Measurements from ENCODE around the gene WDR81. TPM values are rescaled to one million over a fixed set of nuclear protein-coding genes. Genes with fewer than 3 reads are reported as not detected.

WDR81 gene
- polyA plus RNA-seq, 1 donor (not counting 4 experiments of a cell fraction or from before 2014, with no cell fraction given): 4.2 TPM

- Histone ChIP-seq H3K27ac (ENCODE audit: control insufficient read depth, insufficient read depth, low read length) (peak overlapping the region; percentile 94), H3K4me3 (ENCODE audit: control insufficient read depth in 2 of 3, extremely low read depth in 1 of 3, insufficient read depth in 2 of 3, low read depth in 1 of 3, low read length in 3 of 3) (peak overlapping the region; percentile 81 to 96 (median 86)), H3K4me1 (ENCODE audit: control insufficient read depth, extremely low read depth, insufficient read depth, low read length) (peaks cover 42% of the 10 kb centered on the region), H3K4me2 (ENCODE audit: control insufficient read depth, extremely low read depth, insufficient read depth, low read depth, low read length) (peak overlapping the region; percentile 99), H3K9me3 (ENCODE audit: control insufficient read depth, low read depth, low read length) (no peaks in the 10 kb centered on the region), H3K36me3 (ENCODE audit: control insufficient read depth in 2 of 2, extremely low read depth in 1 of 2, insufficient read depth in 2 of 2, low read length in 2 of 2) (peaks cover 22 to 25% of the 10 kb centered on the region in 2 experiments), H3K79me2 (ENCODE audit: control insufficient read depth, insufficient read depth, low read length) (peaks cover 36% of the 10 kb centered on the region), H3K9me1 (ENCODE audit: control insufficient read depth, extremely low read depth, insufficient read depth, low read length) (no peaks in the 10 kb centered on the region), H2AFZ (ENCODE audit: control insufficient read depth, low read length) (peak overlapping the region; percentile 21), H3K27me3 (ENCODE audit: control insufficient read depth, extremely low read depth, insufficient read depth, low read length) (no peaks in the 10 kb centered on the region), H4K20me1 (ENCODE audit: control insufficient read depth, extremely low read depth, insufficient read depth, low read length) (peaks cover 32% of the 10 kb centered on the region), H3K9ac (ENCODE audit: control insufficient read depth, extremely low read depth, insufficient read depth, low read length) (peak overlapping the region; percentile 93)
- DNase-seq (ENCODE audit: low read depth, low spot score): peak; percentile 99
- peak; percentile 92 for FAIRE-seq
- TF ChIP-seq EZH2 (IDR thresholded peaks at IDR 0.05; ENCODE audit: low read length): no peak
- TF ChIP-seq, protein P1, sequence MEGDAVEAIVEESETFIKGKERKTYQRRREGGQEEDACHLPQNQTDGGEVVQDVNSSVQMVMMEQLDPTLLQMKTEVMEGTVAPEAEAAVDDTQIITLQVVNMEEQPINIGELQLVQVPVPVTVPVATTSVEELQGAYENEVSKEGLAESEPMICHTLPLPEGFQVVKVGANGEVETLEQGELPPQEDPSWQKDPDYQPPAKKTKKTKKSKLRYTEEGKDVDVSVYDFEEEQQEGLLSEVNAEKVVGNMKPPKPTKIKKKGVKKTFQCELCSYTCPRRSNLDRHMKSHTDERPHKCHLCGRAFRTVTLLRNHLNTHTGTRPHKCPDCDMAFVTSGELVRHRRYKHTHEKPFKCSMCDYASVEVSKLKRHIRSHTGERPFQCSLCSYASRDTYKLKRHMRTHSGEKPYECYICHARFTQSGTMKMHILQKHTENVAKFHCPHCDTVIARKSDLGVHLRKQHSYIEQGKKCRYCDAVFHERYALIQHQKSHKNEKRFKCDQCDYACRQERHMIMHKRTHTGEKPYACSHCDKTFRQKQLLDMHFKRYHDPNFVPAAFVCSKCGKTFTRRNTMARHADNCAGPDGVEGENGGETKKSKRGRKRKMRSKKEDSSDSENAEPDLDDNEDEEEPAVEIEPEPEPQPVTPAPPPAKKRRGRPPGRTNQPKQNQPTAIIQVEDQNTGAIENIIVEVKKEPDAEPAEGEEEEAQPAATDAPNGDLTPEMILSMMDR (optimal IDR thresholded peaks at IDR 0.05 in 1 of 3, IDR thresholded peaks at IDR 0.05 in 1 of 3, conservative IDR thresholded peaks at IDR 0.05 in 1 of 3; ENCODE audit: extremely low read depth in 1 of 3, insufficient read depth in 2 of 3, low read length in 3 of 3): peak in 2 of 3 experiments; percentile 18 to 46
- dilution Hi-C loops (cut with MboI; ENCODE audit: extremely low pct_ligation_motif_present, low sequenced_read_pairs): no loop called here
These were observed 8.2 kb upstream of the WDR81 start for GRCh38 chr17:1716076-1716911.

GRCh38 chr17:1716912-1717695 lies 7.4 kb upstream of the WDR81 start:
- peaks cover 27% of the 10 kb centered on the region for H4K20me1 ChIP-seq (ENCODE audit: control insufficient read depth, extremely low read depth, insufficient read depth, low read length)
- peaks cover 22% of the 10 kb centered on the region in 2 experiments for H3K36me3 ChIP-seq (ENCODE audit: control insufficient read depth in 2 of 2, extremely low read depth in 1 of 2, insufficient read depth in 2 of 2, low read length in 2 of 2)
- H3K9ac ChIP-seq (ENCODE audit: control insufficient read depth, extremely low read depth, insufficient read depth, low read length): peak overlapping the region; percentile 93
- H3K9me3 ChIP-seq (ENCODE audit: control insufficient read depth, low read depth, low read length): no peaks in the 10 kb centered on the region
- H3K79me2 ChIP-seq (ENCODE audit: control insufficient read depth, insufficient read depth, low read length): peaks cover 35% of the 10 kb centered on the region
- peak; percentile 97 for FAIRE-seq
- peak overlapping the region; percentile 99 for H3K4me2 ChIP-seq (ENCODE audit: control insufficient read depth, extremely low read depth, insufficient read depth, low read depth, low read length)
- H3K27me3 ChIP-seq (ENCODE audit: control insufficient read depth, extremely low read depth, insufficient read depth, low read length): no peaks in the 10 kb centered on the region
- peak; percentile 90 for DNase-seq (ENCODE audit: low read depth, low spot score)
- no peak for TF ChIP-seq EZH2 (IDR thresholded peaks at IDR 0.05; ENCODE audit: low read length)
- TF ChIP-seq, protein P1 (optimal IDR thresholded peaks at IDR 0.05 in 1 of 3, IDR thresholded peaks at IDR 0.05 in 1 of 3, conservative IDR thresholded peaks at IDR 0.05 in 1 of 3; ENCODE audit: extremely low read depth in 1 of 3, insufficient read depth in 2 of 3, low read length in 3 of 3): no peak
- dilution Hi-C loops (cut with MboI; ENCODE audit: extremely low pct_ligation_motif_present, low sequenced_read_pairs): no loop called here
- H3K27ac ChIP-seq (ENCODE audit: control insufficient read depth, insufficient read depth, low read length): peak overlapping the region; percentile 94
- H2AFZ ChIP-seq (ENCODE audit: control insufficient read depth, low read length): peak overlapping the region; percentile 93
- peak overlapping the region; percentile 63 to 87 (median 86) for H3K4me3 ChIP-seq (ENCODE audit: control insufficient read depth in 2 of 3, extremely low read depth in 1 of 3, insufficient read depth in 2 of 3, low read depth in 1 of 3, low read length in 3 of 3)
- H3K9me1 ChIP-seq (ENCODE audit: control insufficient read depth, extremely low read depth, insufficient read depth, low read length): no peaks in the 10 kb centered on the region
- H3K4me1 ChIP-seq (ENCODE audit: control insufficient read depth, extremely low read depth, insufficient read depth, low read length): peaks cover 38% of the 10 kb centered on the region
